ENCODE data around the gene CAMTA1.

CAMTA1 gene

DNA sequence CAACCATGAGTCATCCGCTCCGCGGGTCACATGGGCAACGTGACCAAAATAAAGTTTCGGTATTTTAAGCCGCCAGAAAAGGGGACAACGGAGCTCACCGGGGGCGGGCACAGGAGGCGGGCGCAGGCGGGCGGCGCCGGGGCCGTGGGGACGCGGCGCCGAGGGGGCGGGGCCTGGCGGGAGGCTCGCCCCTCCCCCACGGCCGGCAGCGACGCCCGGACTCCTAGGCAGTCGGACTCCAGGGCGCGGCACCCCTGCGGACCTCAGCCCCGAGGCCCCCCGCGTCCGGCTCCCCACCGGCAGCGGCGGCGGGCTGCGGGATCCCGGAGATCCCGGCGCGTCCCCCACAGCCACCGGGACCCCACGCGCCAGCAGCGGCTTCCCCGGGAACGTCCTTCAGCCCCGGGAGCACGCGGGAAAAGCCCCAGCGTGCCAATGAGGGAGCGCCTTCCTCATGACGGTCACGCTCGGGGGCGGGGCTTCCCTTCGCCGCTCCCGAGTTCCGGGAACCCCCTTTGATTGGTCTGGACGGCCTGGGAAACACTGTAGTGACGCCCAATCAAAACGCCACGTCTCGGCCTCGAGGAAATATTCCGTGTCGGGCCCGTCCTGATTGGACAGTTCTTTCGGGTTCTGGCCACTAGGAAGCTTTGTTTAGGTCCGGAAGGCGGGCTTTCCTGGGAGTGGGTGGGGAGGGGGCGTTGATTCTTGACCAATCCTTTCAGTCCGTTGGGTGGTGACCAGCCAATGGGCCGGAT lies 515 bp upstream of the CAMTA1 start (continued):
- TF ChIP-seq, protein P1, sequence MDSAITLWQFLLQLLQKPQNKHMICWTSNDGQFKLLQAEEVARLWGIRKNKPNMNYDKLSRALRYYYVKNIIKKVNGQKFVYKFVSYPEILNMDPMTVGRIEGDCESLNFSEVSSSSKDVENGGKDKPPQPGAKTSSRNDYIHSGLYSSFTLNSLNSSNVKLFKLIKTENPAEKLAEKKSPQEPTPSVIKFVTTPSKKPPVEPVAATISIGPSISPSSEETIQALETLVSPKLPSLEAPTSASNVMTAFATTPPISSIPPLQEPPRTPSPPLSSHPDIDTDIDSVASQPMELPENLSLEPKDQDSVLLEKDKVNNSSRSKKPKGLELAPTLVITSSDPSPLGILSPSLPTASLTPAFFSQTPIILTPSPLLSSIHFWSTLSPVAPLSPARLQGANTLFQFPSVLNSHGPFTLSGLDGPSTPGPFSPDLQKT (IDR thresholded peaks at IDR 0.05; ENCODE audit: borderline replicate concordance, low read depth, low read length) = no peak; the same call in 1 of the 2 replicates
- no peak for TF ChIP-seq ZNF585B (tag by site-specific recombination; IDR thresholded peaks at IDR 0.05)
- TF ChIP-seq ZNF664 (tag by site-specific recombination; IDR thresholded peaks at IDR 0.05) = no peak
- TF ChIP-seq ZNF274 (IDR thresholded peaks at IDR 0.05; ENCODE audit: low read length) = no peak
- no peak for TF ChIP-seq ZNF274 (tag by site-specific recombination; IDR thresholded peaks at IDR 0.05; ENCODE audit: borderline replicate concordance)
- TF ChIP-seq, protein P2, sequence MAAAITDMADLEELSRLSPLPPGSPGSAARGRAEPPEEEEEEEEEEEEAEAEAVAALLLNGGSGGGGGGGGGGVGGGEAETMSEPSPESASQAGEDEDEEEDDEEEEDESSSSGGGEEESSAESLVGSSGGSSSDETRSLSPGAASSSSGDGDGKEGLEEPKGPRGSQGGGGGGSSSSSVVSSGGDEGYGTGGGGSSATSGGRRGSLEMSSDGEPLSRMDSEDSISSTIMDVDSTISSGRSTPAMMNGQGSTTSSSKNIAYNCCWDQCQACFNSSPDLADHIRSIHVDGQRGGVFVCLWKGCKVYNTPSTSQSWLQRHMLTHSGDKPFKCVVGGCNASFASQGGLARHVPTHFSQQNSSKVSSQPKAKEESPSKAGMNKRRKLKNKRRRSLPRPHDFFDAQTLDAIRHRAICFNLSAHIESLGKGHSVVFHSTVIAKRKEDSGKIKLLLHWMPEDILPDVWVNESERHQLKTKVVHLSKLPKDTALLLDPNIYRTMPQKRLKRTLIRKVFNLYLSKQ (tag by site-specific recombination; IDR thresholded peaks at IDR 0.05; ENCODE audit: borderline replicate concordance) = no peak
- peak; percentile 12; the same call in 1 of the 2 replicates for TF ChIP-seq OSR2 (tag by site-specific recombination; IDR thresholded peaks at IDR 0.05)
- no peak for TF ChIP-seq ZNF211 (tag by site-specific recombination; IDR thresholded peaks at IDR 0.05; ENCODE audit: low read depth)
- peak; percentile 66; the same call in 1 of the 2 replicates for TF ChIP-seq ZSCAN30 (tag by site-specific recombination; IDR thresholded peaks at IDR 0.05)
- TF ChIP-seq ZNF549 (tag by site-specific recombination; IDR thresholded peaks at IDR 0.05) = no peak
- TF ChIP-seq ZNF530 (tag by site-specific recombination; IDR thresholded peaks at IDR 0.05; ENCODE audit: low read depth) = no peak
- TF ChIP-seq KLF1 (tag by site-specific recombination; IDR thresholded peaks at IDR 0.05) = 0 out of 2 replicates have a peak, but pooled peaks have one; percentile 16
- TF ChIP-seq ZNF416 (tag by site-specific recombination; IDR thresholded peaks at IDR 0.05) = no peak
- TF ChIP-seq, protein P3, sequence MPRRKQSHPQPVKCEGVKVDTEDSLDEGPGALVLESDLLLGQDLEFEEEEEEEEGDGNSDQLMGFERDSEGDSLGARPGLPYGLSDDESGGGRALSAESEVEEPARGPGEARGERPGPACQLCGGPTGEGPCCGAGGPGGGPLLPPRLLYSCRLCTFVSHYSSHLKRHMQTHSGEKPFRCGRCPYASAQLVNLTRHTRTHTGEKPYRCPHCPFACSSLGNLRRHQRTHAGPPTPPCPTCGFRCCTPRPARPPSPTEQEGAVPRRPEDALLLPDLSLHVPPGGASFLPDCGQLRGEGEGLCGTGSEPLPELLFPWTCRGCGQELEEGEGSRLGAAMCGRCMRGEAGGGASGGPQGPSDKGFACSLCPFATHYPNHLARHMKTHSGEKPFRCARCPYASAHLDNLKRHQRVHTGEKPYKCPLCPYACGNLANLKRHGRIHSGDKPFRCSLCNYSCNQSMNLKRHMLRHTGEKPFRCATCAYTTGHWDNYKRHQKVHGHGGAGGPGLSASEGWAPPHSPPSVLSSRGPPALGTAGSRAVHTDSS (tag by site-specific recombination; IDR thresholded peaks at IDR 0.05) = no peak
- TF ChIP-seq ZNF311 (tag by site-specific recombination; IDR thresholded peaks at IDR 0.05; ENCODE audit: borderline replicate concordance) = no peak
- peak; percentile 100 for TF ChIP-seq KLF10 (tag by site-specific recombination; IDR thresholded peaks at IDR 0.05)
- TF ChIP-seq, protein P4, sequence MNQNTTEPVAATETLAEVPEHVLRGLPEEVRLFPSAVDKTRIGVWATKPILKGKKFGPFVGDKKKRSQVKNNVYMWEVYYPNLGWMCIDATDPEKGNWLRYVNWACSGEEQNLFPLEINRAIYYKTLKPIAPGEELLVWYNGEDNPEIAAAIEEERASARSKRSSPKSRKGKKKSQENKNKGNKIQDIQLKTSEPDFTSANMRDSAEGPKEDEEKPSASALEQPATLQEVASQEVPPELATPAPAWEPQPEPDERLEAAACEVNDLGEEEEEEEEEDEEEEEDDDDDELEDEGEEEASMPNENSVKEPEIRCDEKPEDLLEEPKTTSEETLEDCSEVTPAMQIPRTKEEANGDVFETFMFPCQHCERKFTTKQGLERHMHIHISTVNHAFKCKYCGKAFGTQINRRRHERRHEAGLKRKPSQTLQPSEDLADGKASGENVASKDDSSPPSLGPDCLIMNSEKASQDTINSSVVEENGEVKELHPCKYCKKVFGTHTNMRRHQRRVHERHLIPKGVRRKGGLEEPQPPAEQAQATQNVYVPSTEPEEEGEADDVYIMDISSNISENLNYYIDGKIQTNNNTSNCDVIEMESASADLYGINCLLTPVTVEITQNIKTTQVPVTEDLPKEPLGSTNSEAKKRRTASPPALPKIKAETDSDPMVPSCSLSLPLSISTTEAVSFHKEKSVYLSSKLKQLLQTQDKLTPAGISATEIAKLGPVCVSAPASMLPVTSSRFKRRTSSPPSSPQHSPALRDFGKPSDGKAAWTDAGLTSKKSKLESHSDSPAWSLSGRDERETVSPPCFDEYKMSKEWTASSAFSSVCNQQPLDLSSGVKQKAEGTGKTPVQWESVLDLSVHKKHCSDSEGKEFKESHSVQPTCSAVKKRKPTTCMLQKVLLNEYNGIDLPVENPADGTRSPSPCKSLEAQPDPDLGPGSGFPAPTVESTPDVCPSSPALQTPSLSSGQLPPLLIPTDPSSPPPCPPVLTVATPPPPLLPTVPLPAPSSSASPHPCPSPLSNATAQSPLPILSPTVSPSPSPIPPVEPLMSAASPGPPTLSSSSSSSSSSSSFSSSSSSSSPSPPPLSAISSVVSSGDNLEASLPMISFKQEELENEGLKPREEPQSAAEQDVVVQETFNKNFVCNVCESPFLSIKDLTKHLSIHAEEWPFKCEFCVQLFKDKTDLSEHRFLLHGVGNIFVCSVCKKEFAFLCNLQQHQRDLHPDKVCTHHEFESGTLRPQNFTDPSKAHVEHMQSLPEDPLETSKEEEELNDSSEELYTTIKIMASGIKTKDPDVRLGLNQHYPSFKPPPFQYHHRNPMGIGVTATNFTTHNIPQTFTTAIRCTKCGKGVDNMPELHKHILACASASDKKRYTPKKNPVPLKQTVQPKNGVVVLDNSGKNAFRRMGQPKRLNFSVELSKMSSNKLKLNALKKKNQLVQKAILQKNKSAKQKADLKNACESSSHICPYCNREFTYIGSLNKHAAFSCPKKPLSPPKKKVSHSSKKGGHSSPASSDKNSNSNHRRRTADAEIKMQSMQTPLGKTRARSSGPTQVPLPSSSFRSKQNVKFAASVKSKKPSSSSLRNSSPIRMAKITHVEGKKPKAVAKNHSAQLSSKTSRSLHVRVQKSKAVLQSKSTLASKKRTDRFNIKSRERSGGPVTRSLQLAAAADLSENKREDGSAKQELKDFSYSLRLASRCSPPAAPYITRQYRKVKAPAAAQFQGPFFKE (tag by site-specific recombination; IDR thresholded peaks at IDR 0.05; ENCODE audit: borderline replicate concordance) = no peak
- TF ChIP-seq ZNF114 (tag by site-specific recombination; IDR thresholded peaks at IDR 0.05) = no peak
- no peak for TF ChIP-seq SP7 (tag by site-specific recombination; IDR thresholded peaks at IDR 0.05)
- no peak for TF ChIP-seq ZNF571 (tag by site-specific recombination; IDR thresholded peaks at IDR 0.05)
- TF ChIP-seq, protein P5, sequence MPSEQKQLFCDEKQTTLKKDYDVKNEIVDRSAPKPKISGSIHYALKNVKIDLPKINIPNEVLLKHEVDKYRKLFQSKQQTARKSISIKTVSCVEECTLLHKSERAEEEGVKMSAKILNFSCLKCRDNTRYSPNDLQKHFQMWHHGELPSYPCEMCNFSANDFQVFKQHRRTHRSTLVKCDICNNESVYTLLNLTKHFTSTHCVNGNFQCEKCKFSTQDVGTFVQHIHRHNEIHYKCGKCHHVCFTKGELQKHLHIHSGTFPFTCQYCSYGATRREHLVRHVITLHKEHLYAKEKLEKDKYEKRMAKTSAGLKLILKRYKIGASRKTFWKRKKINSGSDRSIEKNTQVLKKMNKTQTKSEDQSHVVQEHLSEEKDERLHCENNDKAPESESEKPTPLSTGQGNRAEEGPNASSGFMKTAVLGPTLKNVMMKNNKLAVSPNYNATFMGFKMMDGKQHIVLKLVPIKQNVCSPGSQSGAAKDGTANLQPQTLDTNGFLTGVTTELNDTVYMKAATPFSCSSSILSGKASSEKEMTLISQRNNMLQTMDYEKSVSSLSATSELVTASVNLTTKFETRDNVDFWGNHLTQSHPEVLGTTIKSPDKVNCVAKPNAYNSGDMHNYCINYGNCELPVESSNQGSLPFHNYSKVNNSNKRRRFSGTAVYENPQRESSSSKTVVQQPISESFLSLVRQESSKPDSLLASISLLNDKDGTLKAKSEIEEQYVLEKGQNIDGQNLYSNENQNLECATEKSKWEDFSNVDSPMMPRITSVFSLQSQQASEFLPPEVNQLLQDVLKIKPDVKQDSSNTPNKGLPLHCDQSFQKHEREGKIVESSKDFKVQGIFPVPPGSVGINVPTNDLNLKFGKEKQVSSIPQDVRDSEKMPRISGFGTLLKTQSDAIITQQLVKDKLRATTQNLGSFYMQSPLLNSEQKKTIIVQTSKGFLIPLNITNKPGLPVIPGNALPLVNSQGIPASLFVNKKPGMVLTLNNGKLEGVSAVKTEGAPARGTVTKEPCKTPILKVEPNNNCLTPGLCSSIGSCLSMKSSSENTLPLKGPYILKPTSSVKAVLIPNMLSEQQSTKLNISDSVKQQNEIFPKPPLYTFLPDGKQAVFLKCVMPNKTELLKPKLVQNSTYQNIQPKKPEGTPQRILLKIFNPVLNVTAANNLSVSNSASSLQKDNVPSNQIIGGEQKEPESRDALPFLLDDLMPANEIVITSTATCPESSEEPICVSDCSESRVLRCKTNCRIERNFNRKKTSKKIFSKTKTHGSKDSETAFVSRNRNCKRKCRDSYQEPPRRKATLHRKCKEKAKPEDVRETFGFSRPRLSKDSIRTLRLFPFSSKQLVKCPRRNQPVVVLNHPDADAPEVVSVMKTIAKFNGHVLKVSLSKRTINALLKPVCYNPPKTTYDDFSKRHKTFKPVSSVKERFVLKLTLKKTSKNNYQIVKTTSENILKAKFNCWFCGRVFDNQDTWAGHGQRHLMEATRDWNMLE (tag by site-specific recombination; conservative IDR thresholded peaks at IDR 0.05; ENCODE audit: low read depth) = no peak
- TF ChIP-seq ZNF223 (tag by site-specific recombination; IDR thresholded peaks at IDR 0.05) = no peak
- TF ChIP-seq ZNF354C (tag by site-specific recombination; IDR thresholded peaks at IDR 0.05; ENCODE audit: borderline replicate concordance, low read depth) = no peak
- no peak for TF ChIP-seq ZNF324 (tag by site-specific recombination; IDR thresholded peaks at IDR 0.05)
- no peak for TF ChIP-seq ZNF629 (tag by site-specific recombination; IDR thresholded peaks at IDR 0.05)

Data from HEK293 (cell line).